HCT116 (cell line): Measurements from ENCODE around the gene MMP26.

Source experiments
- EZH2 ChIP-seq: fragments of 200-600 bp; sonication (generic); IDR thresholded peaks from 2 replicates; pipeline ENCODE4 v1.6.1; 2017; ENCODE audit warnings: antibody characterized with exemption, mixed run types
- FOSL1 ChIP-seq: IDR thresholded peaks from 2 replicates; pipeline ENCODE4 v1.6.1; 2012; ENCODE audit warnings: low read depth
- JUND ChIP-seq: IDR thresholded peaks from 2 replicates; pipeline ENCODE4 v1.6.1; 2012
- POLR2A ChIP-seq: IDR thresholded peaks from 2 replicates; pipeline ENCODE4 v1.7.0; 2011; ENCODE audit warnings: borderline replicate concordance; ENCODE audit not compliant: insufficient read depth, insufficient read length; ENCODE audit errors: extremely low read depth
- POLR2AphosphoS5 ChIP-seq: IDR thresholded peaks from 2 replicates; pipeline ENCODE4 v1.6.1; 2011; ENCODE audit warnings: mild to moderate bottlenecking, low read depth, low read length, moderate library complexity
- RAD21 ChIP-seq: IDR thresholded peaks from 2 replicates; pipeline ENCODE4 v1.6.1; 2012; ENCODE audit warnings: low read depth, mild to moderate bottlenecking
- REST ChIP-seq: IDR thresholded peaks from 2 replicates; pipeline ENCODE4 v1.6.1; 2012; ENCODE audit warnings: low read depth
- SP1 ChIP-seq: IDR thresholded peaks from 2 replicates; pipeline ENCODE4 v1.6.1; 2012; ENCODE audit warnings: low read depth
- TCF7L2 ChIP-seq: IDR thresholded peaks from 2 replicates; pipeline ENCODE4 v1.7.0; 2011; ENCODE audit warnings: borderline replicate concordance, inconsistent platforms; ENCODE audit not compliant: insufficient read depth, insufficient read length; ENCODE audit errors: extremely low read depth
- TF ChIP-seq, protein P1 (sequence below), 3 experiments: fragments of 200-600 bp in 1 of 3; sonication (generic) in 1 of 3; IDR thresholded peaks in 2 of 3; conservative IDR thresholded peaks in 1 of 3; 2 replicates each; pipeline ENCODE4 v1.5.1; 2012 to 2017; ENCODE audit warnings: low read depth in 2 of 3, low read length in 2 of 3, antibody characterized with exemption in 1 of 3, borderline replicate concordance in 1 of 3, control low read depth in 1 of 3, mild to moderate bottlenecking in 1 of 3, mixed read lengths in 1 of 3, mixed run types in 1 of 3, moderate library complexity in 1 of 3; ENCODE audit not compliant: insufficient read depth in 1 of 3
- TF ChIP-seq, protein P2 (sequence below): IDR thresholded peaks from 2 replicates; pipeline ENCODE4 v1.6.1; 2012
- TF ChIP-seq, protein P3 (sequence below): IDR thresholded peaks from 2 replicates; pipeline ENCODE4 v1.6.1; 2011; ENCODE audit warnings: mild to moderate bottlenecking, low read length, moderate library complexity; ENCODE audit not compliant: insufficient replicate concordance; ENCODE audit errors: extremely low read depth

GRCh38 chr11:4665424-4665823 is 39.2 kb upstream of the MMP26 start:
- TF ChIP-seq, protein P1, sequence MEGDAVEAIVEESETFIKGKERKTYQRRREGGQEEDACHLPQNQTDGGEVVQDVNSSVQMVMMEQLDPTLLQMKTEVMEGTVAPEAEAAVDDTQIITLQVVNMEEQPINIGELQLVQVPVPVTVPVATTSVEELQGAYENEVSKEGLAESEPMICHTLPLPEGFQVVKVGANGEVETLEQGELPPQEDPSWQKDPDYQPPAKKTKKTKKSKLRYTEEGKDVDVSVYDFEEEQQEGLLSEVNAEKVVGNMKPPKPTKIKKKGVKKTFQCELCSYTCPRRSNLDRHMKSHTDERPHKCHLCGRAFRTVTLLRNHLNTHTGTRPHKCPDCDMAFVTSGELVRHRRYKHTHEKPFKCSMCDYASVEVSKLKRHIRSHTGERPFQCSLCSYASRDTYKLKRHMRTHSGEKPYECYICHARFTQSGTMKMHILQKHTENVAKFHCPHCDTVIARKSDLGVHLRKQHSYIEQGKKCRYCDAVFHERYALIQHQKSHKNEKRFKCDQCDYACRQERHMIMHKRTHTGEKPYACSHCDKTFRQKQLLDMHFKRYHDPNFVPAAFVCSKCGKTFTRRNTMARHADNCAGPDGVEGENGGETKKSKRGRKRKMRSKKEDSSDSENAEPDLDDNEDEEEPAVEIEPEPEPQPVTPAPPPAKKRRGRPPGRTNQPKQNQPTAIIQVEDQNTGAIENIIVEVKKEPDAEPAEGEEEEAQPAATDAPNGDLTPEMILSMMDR (IDR thresholded peaks at IDR 0.05 in 2 of 3, conservative IDR thresholded peaks at IDR 0.05 in 1 of 3; ENCODE audit: borderline replicate concordance in 1 of 3, insufficient read depth in 1 of 3, low read depth in 2 of 3, low read length in 2 of 3): no peak
- TF ChIP-seq, protein P2, sequence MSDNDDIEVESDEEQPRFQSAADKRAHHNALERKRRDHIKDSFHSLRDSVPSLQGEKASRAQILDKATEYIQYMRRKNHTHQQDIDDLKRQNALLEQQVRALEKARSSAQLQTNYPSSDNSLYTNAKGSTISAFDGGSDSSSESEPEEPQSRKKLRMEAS: no peak
- TF ChIP-seq POLR2A (no peak), JUND (no peak), SP1 (no peak), EZH2 (no peak), REST (no peak), RAD21 (no peak), POLR2AphosphoS5 (no peak), FOSL1 (no peak), TCF7L2 (no peak)
- TF ChIP-seq, protein P3, sequence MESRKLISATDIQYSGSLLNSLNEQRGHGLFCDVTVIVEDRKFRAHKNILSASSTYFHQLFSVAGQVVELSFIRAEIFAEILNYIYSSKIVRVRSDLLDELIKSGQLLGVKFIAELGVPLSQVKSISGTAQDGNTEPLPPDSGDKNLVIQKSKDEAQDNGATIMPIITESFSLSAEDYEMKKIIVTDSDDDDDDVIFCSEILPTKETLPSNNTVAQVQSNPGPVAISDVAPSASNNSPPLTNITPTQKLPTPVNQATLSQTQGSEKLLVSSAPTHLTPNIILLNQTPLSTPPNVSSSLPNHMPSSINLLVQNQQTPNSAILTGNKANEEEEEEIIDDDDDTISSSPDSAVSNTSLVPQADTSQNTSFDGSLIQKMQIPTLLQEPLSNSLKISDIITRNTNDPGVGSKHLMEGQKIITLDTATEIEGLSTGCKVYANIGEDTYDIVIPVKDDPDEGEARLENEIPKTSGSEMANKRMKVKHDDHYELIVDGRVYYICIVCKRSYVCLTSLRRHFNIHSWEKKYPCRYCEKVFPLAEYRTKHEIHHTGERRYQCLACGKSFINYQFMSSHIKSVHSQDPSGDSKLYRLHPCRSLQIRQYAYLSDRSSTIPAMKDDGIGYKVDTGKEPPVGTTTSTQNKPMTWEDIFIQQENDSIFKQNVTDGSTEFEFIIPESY: no peak
